SHP77 (cell line): ENCODE data around the gene SYNE4.

ENCODE experiments used
- DNase-seq, 2 experiments: peaks; one replicate each; lab custom pipeline; 2025; lab: John Stamatoyannopoulos, UW

The SYNE4 gene

DNA sequence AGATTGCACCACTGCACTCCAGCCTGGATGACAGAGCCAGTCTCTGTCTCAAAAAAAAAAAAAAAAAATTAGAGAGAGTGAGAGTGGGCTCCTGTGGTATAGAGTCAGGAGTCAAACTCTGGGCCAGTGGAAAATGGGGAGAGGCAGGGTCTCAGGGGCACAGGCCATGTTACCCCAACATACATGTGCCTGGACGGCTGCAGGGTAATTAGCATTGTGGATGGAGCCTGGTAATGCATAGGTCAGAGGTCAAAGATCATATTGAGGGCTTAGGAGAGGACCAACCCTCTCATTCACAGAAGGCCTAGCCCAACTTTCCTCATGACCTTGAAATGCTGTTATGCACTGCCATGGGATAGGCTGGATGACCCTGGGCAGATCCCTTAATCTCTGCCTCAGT, 16.9 kb upstream of the SYNE4 start:
- no peak for DNase-seq

DNA sequence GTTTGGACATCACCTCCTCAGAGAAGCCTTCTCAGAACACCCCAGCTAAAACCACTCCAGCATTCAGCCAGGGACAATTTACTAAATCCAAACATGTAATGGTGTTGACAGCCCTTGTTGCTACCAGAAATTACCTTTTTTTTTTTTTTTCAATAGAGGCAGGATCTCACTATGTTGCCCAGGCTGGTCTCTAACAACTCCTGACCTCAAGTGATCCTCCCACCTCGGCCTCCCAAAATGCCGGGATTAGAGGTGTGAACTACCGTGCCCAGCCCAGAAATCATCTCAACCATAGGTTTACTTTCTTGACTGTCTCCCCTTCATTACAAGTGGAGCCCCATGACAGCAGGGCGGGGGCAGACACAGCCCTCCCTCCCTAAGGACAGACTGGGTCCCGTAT, 14.8 kb upstream of the SYNE4 start:
- no peak for DNase-seq

DNA sequence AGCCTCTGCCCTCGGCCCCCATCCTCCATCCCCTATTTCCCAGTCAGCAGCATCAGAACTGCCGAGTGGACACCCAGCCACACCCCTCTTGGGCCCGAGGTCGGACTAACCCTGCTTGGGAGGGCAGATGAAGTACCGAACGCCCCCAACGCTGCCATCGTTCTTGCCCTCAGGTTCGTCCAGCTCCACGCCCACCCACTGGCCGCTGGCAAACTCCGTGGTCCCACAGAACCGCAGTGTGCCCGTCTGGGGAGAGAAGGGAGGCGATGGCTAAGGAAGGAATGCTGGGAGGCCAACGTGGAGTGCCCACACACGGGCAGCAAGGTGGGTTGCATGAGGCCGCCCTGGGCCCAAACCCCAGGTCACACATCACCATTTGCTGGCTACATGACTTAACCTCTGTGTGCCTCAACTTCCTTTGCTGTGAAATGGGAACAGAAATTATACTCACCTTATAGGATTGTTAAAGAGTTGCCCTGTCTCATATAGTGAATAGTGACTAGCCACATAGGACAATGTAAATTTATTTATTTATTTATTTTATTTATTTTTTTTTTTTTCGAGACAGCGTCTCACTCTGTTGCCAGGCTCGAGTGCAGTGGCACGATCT, 10.6 kb upstream of the SYNE4 start:
- no peak for DNase-seq

DNA sequence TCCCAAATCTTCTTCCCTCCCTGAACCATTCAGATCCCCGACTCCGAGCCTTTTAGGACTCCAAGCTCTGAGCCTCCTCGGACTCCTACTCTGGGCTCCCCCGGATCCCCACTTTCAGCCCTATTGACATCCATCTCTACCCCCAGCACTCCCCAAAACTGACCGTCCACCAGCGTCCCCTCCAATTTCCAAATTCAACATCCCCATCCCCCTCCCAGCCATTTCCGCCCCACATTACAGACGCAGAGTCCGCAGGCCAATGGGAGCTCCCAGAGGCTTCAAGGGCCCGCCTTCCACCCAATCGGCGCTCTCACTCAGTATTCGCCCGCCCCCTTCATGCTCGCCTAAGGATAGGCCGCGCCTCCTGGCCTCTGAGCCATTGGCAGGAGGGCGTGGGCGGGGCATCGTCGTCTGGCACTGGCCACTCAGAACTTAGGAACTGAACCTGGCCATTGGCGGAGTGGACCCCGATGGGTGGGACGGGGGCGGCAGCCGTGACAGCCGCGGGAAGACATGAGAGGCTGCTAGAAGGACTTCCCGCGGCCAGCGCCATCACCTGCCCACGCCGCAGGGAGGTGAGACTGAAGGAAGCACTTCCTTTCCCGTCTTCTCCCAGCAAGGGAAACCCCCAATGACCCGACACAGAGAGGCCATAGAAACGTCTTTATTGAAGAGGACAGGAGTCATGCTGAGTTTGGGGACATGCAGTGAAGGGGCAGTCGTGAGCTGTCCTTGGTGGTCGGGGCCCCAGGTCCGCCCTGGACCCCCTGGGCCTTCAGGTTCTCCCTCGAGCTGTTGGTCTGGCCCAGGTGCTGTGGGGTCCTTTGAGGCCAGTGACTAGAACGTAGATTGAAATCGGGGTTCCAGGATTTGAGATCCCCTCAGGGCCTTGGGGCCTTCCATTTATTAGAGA, 5.7 kb upstream of the SYNE4 start, which contains the start of gene ALKBH6:
ALKBH6 (minus strand) TSS at position 202 of the 913 bp plus-strand sequence. CDS start 816 bp downstream, outside the sequence.
- DNase-seq, result peak; percentile 99

DNA sequence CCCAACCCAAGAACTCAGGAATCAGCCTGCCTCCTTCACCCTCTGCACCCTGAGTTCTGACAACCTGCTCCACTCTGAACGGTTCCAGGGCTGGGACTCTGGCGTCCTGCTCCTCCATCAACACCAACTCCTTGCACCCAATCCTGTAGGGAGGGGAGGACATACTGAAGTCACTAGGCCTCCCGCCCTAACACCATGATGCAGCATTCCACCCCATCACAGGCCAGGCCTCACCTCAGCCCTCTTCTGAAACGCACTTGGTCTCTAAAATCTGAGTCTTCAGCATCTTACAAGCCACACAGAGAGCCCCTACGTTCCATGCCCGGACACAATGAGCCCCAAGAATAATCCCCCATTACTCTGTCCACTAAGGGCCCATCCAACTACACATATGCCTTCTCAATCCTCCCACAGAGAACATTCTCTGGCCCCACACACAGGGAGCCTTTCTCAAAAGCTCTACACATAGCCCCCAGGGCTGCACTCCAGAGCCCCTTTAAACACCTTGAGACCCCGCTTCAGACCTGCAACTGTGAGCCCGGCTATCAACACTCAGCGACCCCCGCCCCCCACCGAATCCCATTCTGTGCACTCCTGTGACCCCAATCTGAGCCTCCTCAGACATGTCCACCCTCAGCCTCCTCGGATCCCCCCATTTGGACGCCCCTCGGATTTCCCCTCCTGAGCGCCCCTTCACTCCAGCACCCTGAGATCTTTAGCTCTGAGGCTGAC, 4.8 kb upstream of the SYNE4 start:
- no peak for DNase-seq

DNA sequence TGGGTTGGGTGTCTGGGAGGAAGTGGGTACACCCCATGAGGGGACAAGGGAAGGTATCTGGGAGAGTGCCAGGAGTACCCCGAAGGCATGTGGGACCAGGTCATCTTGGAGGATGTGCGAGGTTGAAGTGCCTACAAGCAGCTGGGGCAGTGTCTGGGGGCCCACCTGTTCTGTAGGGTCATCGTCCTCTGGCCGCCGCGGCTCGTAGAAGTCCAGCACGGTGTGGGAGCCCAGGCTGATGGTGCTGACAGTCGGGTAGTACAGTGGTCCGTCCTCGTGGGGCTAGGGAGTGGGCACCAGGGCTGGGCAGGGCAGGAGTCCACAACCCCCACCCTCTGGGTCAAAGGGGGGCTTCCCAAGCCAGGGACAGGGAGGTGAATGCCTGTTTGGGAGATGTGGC, 1.8 kb upstream of the SYNE4 start:
- no peak for DNase-seq

DNA sequence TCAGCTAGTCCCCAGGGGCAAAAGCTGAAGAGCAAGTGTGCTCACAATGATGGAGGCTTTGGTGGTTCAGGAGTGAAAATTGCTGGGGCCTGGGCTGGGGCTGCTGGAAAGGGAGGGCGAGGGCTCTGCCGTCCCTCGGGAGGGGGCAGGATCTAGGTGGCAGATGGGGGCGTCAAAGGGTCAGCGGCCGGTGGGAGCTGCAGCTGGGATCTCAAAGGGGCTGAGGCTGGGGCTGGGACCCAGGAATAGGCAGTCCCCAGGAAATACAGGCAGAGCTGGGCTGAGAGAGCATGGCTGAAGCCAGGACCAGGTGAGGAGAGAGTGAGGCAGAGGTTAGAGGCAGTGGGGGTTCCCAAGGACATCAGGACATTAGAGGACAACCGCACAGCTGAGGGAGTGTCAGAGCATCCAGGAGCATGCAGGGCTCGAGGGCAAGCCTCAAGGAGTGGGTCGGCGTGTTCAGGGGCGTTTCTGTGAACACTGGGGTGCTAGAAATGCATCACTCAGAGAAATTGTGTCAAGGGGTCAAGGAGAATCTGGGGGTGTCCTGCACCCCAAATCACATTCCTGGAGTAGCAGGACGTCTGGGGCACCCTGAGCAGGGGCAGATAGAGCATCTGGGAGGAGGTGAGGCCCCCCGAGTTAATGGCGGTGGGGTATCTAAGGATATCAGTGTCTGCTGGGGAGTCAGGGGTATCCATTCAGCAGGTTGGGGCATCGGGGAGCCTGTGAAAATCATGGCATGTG, 1.2 kb upstream of the SYNE4 start:
- no peak for DNase-seq

DNA sequence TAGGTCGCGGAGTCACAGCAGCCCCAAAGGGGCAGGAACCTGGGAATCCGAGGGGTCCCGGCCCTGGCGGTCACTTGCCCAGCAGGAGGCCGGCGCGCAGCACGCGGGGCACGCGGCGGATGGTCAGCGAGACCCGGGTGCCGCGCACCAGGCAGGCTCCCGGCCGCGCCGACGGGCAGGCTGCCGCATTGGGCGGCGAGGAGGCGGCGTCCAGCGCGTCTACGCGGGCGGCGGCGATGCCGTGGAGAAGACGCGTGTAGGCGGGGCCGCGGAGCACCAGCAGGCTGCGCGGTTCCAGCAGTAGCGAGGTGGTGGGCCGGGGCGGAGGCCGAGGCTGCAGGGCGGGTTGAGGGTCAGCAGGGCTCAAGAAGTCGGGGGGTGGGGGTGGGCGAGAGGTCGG, 607 bp upstream of the SYNE4 start:
- DNase-seq, result peak; percentile 47 to 71

DNA sequence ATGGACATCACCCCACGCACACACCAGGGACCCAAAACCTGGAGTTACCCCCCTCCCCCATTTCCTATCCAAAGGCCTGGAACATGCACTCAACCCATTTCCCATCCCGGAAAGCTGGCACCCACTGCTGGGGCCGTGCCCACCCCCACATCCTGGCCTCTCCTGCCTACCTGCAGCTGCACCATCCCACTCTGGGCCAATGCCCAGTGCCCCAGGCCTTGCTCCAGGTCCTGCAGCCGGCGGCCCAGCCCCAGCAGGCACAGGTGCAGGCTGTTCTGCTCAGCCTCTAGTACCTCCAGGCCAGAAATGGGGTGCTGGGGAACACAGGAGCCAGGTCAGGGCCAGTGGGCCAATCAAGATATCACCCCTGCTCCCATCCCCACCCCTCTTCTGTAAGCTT, 1.7 kb downstream of the SYNE4 start:
- no peak for DNase-seq

DNA sequence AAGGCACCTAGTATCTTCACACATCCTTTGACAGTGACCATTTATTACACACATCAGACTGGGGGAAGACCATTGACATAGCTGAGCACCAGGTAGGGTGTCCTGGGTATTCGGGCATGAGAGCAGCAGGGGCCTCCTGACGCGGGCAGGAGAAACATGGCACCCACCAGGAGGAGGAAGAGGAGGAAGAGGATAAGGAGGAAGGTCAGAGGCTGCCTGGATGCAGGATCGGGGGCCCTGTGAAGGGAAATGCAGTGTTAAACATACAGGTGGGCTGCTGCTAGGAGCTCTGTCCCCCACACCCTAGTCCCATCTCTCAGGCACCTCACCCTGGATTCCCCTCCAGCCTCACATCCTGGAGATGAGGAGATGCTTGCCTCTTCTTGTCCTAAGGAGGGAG, 5.3 kb downstream of the SYNE4 start:
- DNase-seq, result no peak

DNA sequence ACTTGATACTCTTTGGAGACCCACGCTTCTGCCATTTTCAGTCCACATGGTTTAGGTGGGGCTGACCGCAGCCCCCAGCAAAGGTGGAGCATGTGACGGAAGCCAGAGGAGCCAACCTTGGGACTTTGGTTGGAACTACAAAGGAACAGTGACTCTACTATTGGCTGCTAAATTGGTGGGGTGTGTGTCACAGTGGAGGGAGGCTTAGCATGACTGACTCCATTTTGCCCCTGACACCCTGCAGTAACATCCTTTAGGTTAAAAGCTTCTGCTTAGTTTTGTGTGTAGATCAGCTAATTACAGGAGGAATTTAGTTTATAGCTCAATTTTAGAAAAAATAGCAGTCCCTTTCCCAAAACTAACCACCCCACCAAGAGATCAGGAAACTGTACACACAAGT, 7.0 kb downstream of the SYNE4 start:
- no peak for DNase-seq

DNA sequence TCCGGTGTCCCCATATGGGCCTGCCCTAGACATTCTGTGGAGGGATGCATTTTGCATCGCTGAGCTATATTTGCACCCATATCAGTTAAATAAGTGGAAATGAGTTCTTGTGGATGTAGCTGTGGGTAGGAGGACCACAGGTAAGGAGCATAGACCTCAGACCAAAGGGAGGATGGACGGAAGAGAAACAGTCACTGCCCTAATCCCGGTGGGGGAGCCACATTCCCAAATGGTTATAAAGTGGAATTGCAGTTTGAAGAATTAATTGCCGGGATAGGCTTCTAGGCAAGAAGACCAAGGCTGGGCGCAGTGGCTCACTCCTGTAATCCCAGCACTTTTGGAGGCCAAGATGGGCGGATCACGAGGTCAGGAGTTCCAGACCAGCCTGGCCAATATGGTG, 11.8 kb downstream of the SYNE4 start:
- no peak for DNase-seq

DNA sequence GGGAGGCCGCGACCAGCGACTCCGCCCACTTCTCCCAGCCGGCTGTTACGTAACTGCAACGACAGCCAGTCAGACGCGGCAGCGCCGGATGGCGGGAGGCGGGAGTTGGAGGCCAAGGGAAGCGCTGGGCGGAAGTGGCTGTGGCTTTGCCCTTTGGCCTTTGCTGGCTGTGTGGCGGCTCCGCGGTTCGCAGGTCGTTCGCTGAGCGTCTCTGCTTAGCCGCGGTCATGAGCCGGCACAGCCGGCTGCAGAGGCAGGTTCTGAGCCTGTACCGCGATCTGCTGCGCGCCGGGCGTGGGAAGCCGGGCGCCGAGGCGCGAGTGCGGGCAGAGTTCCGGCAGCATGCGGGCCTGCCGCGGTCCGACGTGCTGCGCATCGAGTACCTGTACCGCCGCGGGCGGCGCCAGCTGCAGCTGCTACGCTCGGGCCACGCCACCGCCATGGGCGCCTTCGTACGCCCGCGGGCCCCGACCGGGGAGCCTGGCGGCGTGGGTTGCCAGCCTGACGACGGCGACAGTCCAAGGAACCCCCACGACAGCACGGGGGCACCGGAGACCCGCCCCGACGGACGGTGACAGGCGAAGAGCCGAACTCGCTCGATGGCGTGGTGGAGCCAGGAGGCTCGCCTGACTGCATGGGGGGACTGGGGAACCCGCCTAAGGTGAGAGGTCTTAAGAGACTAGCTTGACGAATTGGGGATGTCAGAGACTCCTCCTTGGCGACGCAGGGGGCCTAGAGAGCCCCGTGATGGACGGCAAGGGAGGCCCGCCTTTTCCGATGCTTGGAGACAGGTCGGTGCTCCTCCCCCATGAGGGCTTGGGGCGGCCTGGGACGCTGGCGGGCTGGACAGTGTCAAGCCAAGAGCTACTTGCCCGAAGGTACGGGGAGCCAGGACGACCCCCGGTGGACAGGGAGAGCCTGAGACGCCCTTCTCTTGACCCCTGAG, 13.3 kb downstream of the SYNE4 start, which contains the start of gene SDHAF1:
SDHAF1 (plus strand) TSS at position 141 of the 946 bp plus-strand sequence; CDS start at position 228, 87 bp downstream.
- peak; percentile 91 to 93 for DNase-seq

DNA sequence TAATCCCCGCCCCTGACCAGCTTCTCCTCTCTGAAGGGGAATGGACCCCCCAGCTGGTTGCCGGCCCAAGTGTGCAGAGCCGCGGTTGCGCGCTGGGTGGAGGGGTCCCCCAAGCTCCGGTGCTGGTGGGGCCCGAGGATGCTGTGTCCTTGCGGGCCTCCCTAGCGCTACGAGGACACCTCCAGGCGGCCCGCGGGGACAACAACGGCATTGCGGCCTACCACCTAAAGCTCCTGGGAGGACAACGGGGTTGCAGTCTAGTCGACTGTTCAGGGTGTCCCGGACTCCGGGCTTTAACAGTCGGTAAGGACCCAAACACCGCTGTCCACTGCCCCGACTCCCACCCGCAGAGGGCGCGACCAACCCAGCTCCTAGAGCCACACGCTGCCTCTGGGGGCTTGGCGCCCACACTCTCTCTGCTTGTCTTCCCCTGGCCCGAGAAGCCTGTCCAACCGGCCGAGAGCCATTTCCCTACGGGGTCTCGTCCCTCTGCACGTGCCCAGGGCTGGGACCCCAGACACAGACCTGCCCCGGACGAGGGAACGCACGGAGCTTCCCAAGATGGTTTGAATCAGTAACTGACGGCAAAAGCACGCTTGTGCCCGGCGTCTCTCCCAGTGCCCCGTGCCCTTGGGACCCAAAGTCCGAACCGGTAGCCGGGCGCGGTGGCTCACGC, 14.6 kb downstream of the SYNE4 start:
- DNase-seq, result no peak

DNA sequence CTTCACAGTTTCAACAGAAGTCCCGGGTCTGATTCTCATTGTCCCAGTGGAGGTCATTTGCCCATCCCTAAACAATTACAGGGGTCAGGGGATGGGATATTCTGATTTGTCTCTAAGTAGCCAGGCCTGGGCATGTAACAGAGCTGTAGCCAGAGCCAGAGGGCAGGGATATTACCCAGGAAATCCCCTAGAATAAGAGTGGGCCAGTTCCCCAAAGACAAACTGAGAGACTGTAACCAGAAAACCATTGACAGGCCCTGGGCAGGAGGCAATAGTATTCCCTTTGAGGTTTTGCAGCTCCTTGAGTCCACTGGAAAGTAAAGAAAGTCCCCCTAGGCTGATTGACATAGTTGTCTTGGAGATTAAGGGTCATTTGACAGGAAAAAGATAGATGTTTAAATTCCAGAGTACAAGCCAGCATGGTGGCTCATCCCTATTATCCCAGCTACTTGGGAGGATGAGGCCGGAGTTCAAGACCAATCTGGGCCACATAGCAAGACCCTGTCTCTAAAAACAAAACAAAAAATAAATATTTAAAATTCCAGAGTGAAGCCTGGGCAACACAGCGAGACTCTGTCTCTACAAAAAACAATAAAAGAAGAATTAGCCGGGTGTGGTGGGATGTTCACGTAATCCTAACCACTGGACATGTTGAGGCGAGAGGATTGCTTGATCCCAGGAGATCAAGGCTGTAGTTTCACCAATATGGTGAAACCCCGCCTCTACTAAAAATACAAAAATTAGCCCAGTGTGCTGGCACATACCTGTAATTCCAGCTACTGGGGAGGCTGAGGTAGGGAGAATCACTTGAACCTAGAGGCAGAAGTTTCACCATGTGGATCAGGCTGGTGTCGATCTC, 15.5 kb downstream of the SYNE4 start:
- DNase-seq, result no peak

DNA sequence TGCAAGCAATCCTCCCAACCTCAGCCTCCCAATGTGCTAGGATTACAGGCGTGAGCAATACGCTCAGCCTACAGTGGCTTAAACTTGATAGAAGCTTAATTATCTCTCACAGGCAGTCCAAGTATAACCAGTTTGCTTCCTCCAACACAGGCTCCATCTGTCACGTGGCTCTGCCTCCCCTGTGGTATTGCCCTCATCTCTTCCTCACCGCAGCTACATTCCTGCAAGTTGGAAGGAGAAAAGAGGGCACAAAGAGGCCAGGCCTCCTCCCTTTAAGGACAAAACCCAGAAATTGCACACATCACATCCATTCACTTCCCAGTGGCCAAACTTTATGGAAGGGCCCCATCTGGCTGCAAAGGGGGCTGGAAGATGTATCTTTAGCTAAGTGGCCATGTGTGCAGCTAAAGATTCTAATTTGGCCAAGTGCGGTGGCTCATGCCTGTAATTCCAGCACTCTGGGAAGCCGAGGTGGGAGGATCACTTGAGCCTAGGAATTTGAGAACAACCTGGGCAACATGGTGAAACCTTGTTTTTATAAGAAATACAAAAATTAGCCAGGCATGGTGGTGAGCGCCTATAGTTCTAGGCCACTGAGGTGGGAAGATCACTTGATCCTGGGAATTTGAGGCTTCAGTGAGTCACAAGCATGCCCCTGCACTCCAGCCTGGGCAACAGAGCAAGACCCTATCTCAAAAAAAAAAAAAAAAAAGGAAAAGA, 16.7 kb downstream of the SYNE4 start:
- no peak for DNase-seq

DNA sequence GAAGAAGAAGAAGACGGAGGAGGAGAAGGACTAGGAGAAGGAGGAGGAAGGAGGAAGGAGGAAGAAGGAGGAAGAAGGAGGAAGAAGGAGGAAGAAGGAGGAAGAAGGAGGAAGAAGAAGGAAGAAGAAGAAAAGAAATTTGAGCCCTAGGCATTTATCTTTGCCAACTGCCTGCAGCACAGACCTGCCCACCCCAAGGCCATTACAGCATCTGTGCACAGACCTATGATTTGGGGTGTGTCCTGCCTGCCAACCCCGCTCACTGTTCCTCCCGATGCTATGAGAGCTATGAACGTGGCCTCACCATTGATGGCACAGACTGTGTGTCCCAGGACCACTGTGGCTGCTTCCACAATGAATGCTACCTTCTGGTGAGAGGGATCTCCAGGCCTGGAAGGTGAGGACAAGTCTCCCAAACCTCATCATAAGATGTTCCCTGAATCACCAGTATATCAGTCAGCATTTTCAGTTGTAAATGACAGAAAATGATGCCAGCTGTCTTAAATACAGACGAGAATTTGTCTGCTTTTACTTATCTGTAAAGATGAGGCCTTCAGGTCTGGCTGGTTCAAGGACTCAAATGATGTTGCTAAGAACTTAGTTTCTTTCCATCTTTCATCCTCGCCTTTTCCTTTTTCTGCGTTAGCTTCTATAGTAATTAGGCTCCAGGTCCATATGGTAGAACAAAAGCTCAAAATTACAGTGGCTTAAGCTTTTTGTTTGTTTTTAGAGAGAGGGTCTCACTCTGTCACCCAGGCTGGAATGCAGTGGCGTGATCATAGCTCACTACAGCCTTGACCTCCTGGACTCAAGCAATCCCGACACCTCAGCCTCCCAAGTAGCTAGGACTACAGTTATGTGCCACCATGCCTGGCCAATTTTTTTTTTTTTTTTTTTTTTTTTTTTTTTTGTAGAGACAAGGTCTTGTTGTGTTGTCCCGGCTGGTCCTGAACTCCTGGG, 17.6 kb downstream of the SYNE4 start:
- DNase-seq, result no peak
